GM18519 (cell line): Measurements from ENCODE around the gene NELL1.

Experiments
- ATAC-seq: cut with Tn5 transposase; IDR thresholded peaks from one replicate; pipeline ENCODE4 v1.9.1; 2021; ENCODE audit warnings: mild to moderate bottlenecking, moderate library complexity; ENCODE audit not compliant: unreplicated experiment, low FRiP score

The NELL1 gene

DNA sequence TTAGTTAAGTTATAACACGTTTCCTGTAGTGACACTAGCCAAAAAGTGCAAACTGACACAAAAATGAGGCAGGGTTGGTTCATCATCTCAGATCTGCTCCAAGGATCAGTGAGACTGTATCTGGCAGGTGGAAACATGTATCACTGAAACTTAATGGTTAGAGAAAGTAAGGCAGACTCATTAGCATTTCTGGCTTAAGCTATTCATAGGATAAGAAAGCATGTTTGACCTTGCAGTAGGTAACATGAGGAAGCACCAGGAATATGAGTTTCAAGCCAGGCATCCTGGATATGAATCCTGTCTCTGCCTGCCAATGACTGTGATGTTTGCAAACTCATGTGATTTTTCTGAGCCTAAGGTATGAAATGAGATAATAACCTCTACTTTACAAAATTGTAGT, 732.1 kb downstream of the NELL1 start:
- no peak for ATAC-seq

DNA sequence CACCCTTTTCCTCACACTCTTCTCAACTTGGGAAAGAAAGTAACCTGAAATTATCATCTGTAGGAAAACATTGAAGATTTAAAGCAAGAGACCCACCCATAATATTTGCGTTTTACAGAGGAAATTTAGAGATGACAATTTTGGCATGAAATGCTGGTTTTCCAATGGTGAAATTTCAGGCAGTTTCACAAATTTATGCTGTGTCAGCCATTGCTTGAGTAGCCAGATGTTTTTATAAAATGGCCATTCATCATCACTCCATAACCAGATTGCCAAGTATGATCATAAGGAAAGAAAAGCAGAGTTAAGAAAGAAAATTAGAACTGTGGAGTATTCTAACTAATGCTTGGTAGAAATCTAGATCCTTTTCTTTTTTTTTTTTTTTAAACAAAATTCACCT, 732.9 kb downstream of the NELL1 start:
- ATAC-seq = no peak

DNA sequence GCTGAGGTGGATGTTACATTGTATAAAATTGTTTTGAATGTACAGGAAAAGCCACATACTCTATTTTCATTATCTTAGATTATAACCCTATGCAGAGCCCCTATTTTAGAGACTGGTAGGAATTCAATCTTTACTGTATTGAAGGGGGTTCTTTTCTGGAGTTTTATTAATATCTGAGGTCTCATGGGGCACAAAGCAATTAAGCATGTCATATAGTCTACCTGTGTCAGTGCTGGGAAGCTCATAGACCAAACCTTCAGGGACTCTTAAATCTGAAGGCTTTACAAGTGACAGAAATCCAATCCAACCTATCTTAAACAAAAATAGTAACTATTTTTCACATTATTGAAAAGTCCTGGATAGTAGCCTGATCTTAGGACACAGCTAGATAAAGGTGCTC, 733.7 kb downstream of the NELL1 start:
- no peak for ATAC-seq

DNA sequence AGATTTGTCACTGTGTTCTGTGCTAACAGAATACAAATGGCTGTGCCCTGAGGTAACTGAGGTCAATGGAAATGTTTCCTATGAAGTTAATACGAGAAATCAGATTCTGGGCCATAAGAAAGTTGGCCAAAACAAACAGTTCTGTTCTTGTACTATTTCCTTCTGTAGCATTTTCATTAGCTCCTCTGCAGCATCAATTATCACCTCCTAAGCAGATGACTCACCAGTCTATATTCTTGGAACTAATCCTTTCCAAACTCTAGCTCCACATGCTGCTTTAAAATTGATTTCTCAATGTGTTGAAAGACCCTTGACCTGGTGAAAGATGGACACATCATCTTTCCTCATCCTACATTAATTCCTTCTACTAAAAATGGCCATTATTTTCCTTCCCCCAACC, 736.0 kb downstream of the NELL1 start:
- no peak for ATAC-seq

DNA sequence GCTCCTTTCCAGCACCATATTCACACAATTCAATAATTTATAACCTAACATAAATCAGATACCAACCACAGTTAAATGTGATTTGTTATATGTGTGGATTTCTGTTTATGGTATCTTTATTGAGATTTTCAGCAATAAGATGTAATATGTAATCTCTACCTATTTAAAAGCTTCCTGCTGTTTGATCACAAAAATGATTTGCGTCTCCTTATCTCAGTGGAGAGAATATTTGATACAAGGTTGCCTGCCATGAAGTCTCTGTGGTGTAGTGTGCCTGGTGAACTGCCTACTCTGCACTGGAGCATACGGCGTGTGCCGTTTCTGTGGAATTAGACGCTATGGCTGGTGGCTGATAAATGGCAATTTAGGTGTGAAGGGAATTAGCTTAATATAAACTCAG, 741.1 kb downstream of the NELL1 start:
- no peak for ATAC-seq

DNA sequence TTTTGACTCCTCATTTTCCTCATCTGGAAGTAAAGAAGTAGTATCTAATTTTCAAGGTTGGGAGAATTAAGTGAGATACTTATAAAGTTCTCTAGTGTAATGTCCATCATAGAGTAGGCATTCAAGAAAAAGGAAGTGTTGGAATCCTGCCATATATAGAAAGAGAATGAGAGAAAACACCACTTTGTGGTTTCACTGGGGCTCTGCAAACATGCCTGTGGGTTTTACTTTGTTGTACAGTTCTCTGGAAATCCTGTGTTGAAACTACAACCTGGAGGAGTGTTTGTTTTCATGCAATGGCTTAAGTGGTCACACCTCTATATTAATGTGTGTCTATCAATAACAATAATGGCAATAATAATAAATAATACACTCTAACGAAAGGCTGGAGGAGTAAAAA, 741.7 kb downstream of the NELL1 start:
- ATAC-seq = no peak

DNA sequence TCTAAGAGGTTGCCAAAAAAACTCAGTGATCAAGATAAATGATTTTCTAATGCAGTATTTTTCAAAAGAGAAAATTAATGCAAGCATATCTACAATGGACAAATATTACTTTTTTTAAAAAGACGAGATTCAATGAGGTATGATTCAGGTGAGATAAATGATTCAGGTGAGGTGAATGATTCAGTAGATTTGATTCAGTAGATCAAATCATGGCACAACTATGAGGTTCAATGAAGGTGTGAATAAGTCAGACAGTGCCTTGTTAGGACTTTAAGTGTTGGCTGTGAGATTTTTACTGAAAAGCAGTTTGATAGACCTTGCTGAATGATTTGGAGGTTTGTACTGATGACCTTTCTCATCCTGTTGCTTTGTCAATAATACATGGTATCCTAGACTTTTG, 742.2 kb downstream of the NELL1 start:
- ATAC-seq = no peak

DNA sequence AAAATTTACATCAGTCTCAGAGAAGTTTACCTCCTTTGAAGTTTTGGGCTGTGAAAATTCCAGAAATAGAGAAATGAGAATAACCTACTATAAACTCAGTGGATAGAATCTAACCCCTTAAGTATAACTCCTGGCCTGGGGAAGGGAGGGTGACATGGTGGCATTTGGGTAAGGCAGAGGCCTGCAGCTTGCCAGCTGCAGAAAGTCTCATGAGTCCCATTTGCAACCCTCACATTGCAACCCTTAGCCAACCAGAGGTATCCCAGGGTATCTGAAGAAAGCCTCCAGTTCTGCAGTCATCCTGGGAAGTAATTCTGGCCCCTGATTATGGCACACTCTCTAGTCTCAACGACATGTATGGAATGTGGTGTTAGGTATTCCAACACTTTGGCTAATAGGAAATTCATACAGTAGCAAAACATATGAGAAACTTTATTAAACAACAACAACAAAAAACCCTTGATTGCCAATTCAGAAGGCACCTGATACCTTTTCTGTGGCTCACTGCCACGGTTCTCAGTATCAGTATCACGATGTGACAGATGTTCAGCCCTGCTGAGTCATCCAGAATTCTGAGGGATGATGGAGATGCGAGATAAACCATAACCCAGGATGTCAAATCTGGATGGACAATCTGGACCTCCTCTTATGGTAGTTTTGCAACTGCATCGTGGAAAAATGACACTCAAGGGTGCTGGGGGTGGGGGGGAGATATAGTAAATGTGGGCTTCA, 743.4 kb downstream of the NELL1 start:
- ATAC-seq = no peak

DNA sequence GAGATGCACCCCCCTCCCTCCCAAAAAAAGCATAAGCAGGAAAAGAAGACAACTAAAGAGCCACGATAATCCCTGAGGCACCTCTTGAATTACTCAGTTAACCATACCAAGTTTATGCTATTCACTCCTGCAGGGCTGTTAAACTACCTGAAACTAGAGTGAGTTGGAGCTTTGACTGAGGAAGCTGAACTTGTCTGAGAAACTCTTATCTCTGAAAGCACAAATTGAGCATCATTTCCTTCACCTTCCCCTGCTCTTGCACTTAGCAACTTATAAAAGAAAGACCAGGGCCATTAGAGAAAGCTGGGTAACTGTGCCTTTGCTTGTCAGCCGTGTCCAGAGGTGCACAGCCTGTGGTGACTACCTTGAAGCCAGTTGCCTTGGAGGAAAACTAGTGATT, 745.6 kb downstream of the NELL1 start:
- no peak for ATAC-seq

DNA sequence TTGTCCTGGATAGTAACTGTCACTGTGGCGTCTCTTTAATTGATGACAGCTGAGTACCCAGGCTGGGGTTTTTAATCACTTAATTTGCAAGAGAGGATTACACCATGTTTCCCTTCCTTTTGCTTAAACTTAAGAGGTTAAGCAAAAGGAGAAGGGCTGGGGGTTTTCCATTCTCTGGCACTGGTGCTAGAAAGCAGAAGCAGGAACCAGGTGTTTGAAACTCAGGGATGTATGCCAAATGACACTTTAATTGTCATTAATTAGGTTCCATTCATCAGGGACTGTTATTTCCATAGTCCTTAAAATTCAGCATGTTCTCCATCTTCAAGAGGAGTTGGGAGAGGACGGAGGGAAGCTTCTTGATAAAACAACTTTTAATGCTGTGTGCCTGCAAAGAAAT, 746.2 kb downstream of the NELL1 start:
- ATAC-seq = no peak

DNA sequence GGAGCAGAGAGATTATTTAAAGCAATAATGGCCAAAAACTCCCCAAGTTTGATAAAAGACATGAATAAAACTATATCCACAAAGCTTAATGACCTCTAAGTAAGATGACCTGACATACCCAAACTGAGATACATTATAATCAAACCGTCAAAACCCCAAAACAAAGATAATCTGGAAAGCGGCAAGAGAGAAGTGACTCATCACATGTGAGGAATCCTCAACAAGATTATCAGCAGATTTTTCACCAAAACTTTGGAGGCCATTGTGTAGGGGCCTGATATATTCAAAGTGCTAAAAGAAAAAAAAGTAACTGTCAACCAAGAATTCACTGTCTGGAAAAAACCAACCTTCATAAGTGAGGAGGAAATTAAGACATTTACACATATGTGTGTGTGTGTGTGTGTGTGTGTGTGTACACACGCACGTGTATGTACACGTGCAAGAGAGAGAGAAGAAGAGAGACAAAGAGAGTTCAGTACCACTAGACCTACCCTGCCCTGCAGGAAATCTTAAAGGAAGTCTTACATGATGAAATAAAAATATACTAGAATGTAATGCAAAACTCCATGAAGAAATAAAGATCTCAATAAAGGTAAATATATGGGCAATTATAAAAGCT, 752.4 kb downstream of the NELL1 start:
- no peak for ATAC-seq

DNA sequence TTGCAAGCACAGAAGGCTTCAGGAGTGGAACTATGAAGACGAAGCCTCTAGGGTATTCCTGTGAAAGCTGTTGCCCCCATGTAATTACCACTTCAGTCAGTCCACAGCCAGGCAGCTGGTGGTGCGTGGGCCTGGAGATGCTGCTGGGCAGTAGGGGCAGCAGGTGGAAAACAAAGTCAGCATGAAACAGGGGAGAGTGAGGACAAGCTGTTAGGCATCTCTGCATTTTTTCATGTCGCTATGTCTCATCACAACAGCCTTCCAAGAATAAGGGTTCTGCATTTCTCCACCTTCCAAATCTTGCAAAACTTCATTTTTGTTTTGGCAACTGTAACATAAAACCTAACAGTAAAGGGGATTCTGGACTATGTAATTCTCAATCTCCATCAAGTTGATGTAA, 757.5 kb downstream of the NELL1 start:
- no peak for ATAC-seq

DNA sequence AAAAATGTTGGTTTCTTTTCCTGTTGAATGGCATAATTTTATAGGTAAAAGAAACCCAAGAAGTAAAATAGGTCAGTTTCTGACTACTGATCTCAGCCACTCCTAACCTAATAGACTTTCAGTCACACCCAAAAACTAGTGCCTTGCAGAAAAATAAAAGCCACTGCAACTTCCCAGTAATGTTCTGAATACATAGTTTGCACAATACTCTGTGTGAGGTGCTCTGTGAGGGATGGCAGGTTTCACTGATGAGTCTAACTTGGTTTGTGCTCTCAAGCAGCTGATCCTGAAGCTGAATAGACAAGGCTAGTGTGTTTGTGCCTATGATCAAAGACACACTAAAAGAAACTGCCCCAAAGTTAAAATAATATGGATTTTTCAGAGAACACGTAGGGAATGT, 758.3 kb downstream of the NELL1 start:
- ATAC-seq = no peak

DNA sequence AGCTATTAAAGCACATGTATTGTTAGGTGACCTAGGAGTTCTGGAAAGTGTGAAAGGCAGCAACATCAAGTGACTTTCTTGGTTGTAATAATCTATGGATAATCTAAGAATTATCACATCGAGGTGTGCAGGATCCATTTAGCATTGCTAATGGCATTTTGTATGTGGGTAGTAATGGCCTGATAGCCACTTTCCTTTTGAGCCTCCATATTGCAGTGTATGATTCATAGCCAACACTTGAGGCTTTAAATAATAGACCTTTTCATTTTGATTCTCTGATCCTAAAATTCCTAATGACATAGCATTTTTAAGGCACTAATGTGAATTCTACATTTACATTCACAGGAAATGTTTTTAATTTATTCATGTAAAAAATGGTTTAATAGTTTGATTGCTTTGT, 759.4 kb downstream of the NELL1 start:
- no peak for ATAC-seq

DNA sequence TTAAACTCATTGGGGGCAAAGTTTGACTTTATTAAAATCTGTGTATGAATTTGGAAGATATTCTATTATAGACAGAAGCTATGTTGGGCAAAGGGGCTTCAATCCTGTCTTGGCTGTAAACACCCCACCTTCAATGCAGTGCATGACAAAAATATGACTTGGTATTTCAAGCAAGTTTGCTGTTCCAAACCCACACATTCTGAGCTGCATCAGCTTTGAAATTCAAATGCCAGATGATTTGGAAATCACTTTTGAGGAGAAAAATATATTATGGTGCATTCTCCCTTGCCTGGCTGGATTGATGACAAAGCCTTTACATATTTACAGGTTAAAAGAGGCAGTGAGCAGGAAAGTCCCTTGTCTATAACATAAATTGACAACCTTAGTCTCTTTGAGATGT, 760.0 kb downstream of the NELL1 start:
- ATAC-seq = no peak

DNA sequence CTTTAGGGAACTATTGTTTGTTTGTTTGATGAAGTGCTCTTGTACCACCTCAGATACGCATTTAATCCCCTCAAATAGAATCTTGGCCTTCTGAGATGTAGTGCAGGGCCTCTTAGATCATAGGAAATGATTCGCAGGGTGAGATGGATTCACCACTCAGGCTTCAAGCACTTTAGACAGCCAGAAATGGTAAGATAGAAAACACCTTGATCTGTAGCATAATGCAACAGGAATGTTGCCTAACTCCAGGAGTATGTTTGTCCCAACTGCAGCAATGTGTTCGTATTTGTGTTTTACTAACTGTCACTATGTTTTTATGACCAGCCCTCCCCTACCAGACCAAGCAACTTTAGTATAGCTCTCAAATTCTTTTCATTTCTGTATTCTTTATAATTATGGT, 761.2 kb downstream of the NELL1 start:
- no peak for ATAC-seq

DNA sequence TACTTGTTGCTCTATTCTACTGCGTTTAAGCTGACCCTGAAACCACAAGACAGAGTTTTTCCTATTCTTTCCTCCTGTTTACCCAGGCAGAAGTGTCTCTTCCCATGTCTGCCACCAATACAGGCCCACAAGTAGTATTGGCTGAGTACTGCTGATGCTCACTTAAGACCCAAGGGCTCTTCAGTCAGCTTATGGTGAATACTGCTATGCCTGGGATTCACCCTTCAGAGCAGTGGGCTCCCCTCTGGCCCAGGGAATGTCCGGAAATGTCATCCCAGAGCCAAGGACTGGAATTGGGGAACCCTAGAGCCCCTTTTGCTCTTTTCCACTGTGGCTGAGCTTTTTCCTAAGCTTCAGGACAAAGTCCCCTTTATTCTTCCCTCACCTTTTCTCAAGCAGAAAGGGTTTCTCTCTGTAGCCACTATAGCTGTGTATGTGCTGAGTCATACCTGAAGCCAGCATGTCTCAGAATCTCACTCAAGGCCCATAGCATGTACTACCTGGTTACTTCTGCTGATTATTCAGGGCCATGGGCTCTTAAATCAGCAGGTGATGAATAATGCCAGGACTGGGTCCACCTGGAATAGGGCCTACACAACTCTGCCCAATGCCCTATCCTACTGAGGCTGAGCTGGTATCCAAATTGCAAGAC, 777.7 kb downstream of the NELL1 start:
- no peak for ATAC-seq

DNA sequence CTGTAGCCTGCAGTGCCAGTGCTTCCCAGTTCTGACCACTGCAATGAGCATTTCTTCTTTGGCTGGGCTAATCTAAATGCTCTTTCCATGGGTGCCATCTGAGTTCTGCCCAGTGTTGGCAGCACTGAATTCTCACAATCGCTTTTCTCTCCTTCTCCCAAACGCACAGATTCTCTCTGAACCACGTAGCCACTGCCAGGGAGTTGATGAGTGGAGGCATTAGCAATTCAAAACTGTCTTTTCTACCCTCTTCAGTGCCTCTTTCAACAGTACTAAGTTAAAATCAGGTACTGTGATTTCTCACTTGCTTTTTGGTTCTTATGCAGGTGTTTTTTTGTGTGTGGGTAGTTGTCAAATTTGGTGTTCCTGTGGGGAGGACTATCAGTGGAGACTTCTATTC, 778.5 kb downstream of the NELL1 start:
- ATAC-seq = no peak

DNA sequence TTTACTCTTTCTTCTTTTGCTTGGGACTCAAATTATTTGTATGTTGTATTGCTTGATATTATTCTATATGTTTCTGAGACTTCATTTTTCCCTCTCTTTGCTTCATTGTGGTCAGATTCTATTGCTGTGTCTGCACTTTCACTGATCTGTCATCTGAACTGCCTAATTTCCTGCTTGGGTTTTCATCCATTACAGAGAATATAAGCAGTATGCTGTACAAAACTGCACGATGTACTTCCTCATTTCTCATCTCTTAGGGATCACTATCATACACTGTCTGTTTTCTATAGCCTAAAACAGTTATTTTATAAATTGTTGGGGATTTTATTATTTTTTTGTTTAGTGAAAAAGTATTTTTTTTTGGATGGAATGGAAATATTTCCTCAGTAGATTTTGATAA, 786.8 kb downstream of the NELL1 start:
- ATAC-seq = no peak

DNA sequence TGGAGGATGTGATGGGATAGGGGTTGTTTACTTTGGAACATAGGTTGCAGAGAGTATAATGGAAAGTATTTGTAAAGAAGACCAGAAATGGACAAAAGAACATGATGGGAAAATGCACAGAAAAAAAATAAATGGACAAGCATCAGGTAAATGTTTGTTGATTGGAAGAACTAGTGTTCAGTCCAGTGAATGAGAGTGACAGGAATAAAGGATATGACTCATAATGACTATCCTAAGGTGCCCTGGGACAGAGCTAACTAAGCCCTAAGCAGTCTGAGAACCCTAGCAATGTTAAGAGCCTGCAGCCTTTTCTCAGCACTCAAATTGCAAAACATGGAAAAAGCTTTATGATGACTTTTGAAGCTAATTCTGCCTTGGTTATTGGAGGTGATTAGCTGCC, 790.7 kb downstream of the NELL1 start:
- no peak for ATAC-seq

DNA sequence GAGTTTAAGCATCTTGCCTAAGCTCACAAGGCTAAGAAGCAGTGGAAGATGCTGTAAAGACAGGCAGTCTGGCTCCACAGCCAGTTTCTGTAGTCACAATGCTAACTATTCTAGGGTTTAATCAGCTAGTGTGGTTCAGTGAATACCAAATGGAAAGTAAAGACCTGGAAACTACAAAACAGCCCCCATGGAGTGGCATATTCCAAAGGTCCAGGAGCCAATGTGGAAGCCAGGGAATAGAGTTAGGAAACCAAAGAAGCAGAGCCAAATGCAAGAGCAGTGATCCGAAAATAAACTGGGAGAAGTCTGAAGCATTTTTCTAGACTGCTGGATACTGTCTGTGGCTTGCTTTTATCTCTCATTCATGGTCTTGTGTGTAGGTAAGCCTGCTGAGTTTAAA, 792.3 kb downstream of the NELL1 start:
- no peak for ATAC-seq

DNA sequence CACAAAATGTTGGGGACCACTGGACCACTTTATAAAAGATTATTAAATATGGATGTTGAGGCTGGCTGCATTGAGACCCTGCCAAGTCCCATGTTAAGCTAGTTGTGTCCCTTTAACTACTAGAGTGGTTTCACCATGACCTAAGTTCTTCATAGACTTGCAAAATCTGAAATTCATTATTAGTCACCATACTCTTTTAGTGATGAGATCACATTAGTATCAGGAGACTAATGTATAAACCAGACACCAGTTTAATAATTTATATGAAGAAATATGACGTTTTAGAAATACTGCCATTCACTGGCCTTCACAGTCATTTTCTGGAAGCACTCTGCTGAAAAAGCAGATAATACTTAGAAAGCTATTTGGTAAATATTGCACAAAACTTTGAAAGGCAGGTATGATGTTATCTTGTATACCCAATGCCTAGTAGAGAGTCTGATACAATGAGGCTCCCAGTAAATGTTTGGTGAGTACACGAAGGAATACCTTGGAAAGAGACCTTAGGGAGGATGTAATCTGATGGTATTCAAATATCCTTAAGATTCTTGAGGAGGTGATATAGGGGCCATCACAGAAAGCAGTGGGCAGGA, 795.3 kb downstream of the NELL1 start:
- ATAC-seq = no peak
